Aorta (tissue), 5 donors: Measurements from ENCODE around the gene RMND5A. TPM values are rescaled to one million over a fixed set of nuclear protein-coding genes. Genes with fewer than 3 reads are reported as not detected.

Source experiments
- ATAC-seq: fragments of 200-7000 bp; cut with Tn5 transposase; one replicate; pipeline ENCODE4 v1.9.1; 2022; ENCODE audit warnings: moderate library complexity; ENCODE audit not compliant: low FRiP score
- DNase-seq, 2 donors: peaks; one replicate each; pipeline ENCODE4 v3.0.0-alpha.2; 2020
- H3K27ac ChIP-seq, 2 donors: one replicate each; pipeline ENCODE4 v1.5.1; 2013; ENCODE audit warnings: low read length in 2 of 2, mild to moderate bottlenecking in 2 of 2, moderate library complexity in 2 of 2, control low read depth in 1 of 2, inconsistent platforms in 1 of 2, low read depth in 1 of 2
- H3K27me3 ChIP-seq, 2 donors: one replicate each; pipeline ENCODE4 v1.6.1; 2013; ENCODE audit warnings: control low read depth in 1 of 2, low read length in 1 of 2, mild to moderate bottlenecking in 1 of 2, moderate library complexity in 1 of 2; ENCODE audit not compliant: insufficient read depth in 2 of 2, control insufficient read depth in 1 of 2
- H3K36me3 ChIP-seq, 2 donors: one replicate each; pipeline ENCODE4 v1.6.1; 2013; ENCODE audit warnings: control low read depth in 1 of 2, low read length in 1 of 2, mild to moderate bottlenecking in 1 of 2; ENCODE audit not compliant: insufficient read depth in 2 of 2, control insufficient read depth in 1 of 2
- H3K4me1 ChIP-seq, 2 donors: one replicate each; pipeline ENCODE4 v1.6.1; 2013; ENCODE audit warnings: low read length in 2 of 2, control low read depth in 1 of 2, mild to moderate bottlenecking in 1 of 2, moderate library complexity in 1 of 2; ENCODE audit not compliant: insufficient read depth in 2 of 2, control insufficient read depth in 1 of 2
- H3K4me3 ChIP-seq, 2 donors: one replicate each; pipeline ENCODE4 v1.5.1; 2013; ENCODE audit warnings: low read length in 2 of 2, control low read depth in 1 of 2, mild to moderate bottlenecking in 1 of 2
- H3K9me3 ChIP-seq: one replicate; pipeline ENCODE4 v1.6.1; 2013; ENCODE audit warnings: mild to moderate bottlenecking, low read length; ENCODE audit not compliant: control insufficient read depth
- WGBS, 2 donors: extraction: QIAGEN DNeasy Blood & Tissue Kit; methylation state at CpG; one replicate each; pipeline ENCODE4 v1.1.7; 2013; 5-methylcytosine and 5-hydroxymethylcytosine counted together
- intact Hi-C, 2 donors: fragments of 100-400 bp; cut with DNase I; formaldehyde crosslinking; loops; one replicate each; pipeline versions ENCODE4 v1.14.2 to v1.15.0; 2022
- polyA plus RNA-seq, 2 donors: library from polyadenylated mRNA; stranded (reverse); fragments of 200-250 nt; gene quantifications; one replicate each; pipeline ENCODE4 v1.2.3, GENCODE V29; 2013
- total RNA-seq, 2 donors: library from RNA; stranded (reverse); fragmentation: NEBNext Ultra II Directional; extraction: Animal tissue kit (Norgen Biotek cat#: 25700); gene quantifications; one replicate each; pipeline ENCODE4 v1.2.1, GENCODE V29; 2021
- donor health status: healthy with polysubstance abuse.
- donor health status: Bipolar disorder and iron deficiency.
- donor health status: DM: no; HTN: no; CAD: no.
- donor health status: DM: no; HTN: no; CAD: no.
- donor health status: DM: yes; HTN: yes; CAD: no.

RMND5A gene
- total and polyA plus RNA-seq, 4 donors, result 7.7 to 27.2 (median 17.3) TPM

GRCh38 chr2:86768189-86768949 is 48.3 kb downstream of the RMND5A start:
- DNase-seq (no peak), ATAC-seq (no peak)
- intact Hi-C loops, result no loop called here
- Histone ChIP-seq H3K27me3 (no peaks in the 10 kb centered on the region), H3K4me3 (no peak overlapping the region), H3K9me3 (no peaks in the 10 kb centered on the region), H3K27ac (no peak overlapping the region), H3K4me1 (no peaks in the 10 kb centered on the region), H3K36me3 (peaks cover 9 to 11% of the 10 kb centered on the region in 2 donors)
- 80 to 84% methylated on average over 5 of the region's 5 CpGs for WGBS, 2 donors

GRCh38 chr2:86769838-86770237 is 49.7 kb downstream of the RMND5A start:
- Histone ChIP-seq H3K36me3 (peaks cover 10 to 11% of the 10 kb centered on the region in 2 donors), H3K27ac (no peak overlapping the region), H3K9me3 (no peaks in the 10 kb centered on the region), H3K4me3 (no peak overlapping the region), H3K4me1 (no peaks in the 10 kb centered on the region), H3K27me3 (no peaks in the 10 kb centered on the region)
- DNase-seq, result no peak
- intact Hi-C loops, result no loop called here
- no peak for ATAC-seq
- 89 to 90% methylated on average over 4 of the region's 4 CpGs for WGBS, 2 donors

GRCh38 chr2:86770816-86771301 is 50.8 kb downstream of the RMND5A start:
- intact Hi-C loops, result no loop called here
- DNase-seq (no peak), ATAC-seq (no peak)
- H3K36me3 ChIP-seq, result peaks cover 11 to 12% of the 10 kb centered on the region in 2 donors
- no peaks in the 10 kb centered on the region for H3K27me3 ChIP-seq
- WGBS, 2 donors, result 89 to 93% methylated on average over 6 of the region's 6 CpGs
- H3K4me3 ChIP-seq, result no peak overlapping the region
- no peak overlapping the region for H3K27ac ChIP-seq
- no peaks in the 10 kb centered on the region for H3K9me3 ChIP-seq
- H3K4me1 ChIP-seq, result no peaks in the 10 kb centered on the region

GRCh38 chr2:86772611-86773010 is 52.5 kb downstream of the RMND5A start:
- Histone ChIP-seq H3K27ac (no peak overlapping the region), H3K27me3 (no peaks in the 10 kb centered on the region), H3K36me3 (peaks cover 11 to 15% of the 10 kb centered on the region in 2 donors), H3K4me3 (no peak overlapping the region), H3K4me1 (no peaks in the 10 kb centered on the region), H3K9me3 (no peaks in the 10 kb centered on the region)
- WGBS, 2 donors, result 69 to 72% methylated on average over 5 of the region's 5 CpGs
- ATAC-seq (no peak), DNase-seq (no peak)
- intact Hi-C loops, result no loop called here

- H3K9me3 ChIP-seq, result no peaks in the 10 kb centered on the region
- ATAC-seq (no peak), DNase-seq (no peak)
- intact Hi-C loops, result no loop called here
- H3K27ac ChIP-seq, result no peak overlapping the region
- H3K4me1 ChIP-seq, result no peaks in the 10 kb centered on the region
- no peak overlapping the region for H3K4me3 ChIP-seq
- WGBS, 2 donors, result 67 to 75% methylated on average over 5 of the region's 5 CpGs
- H3K27me3 ChIP-seq, result no peaks in the 10 kb centered on the region
- H3K36me3 ChIP-seq, result peaks cover 11 to 15% of the 10 kb centered on the region in 2 donors
Measured at GRCh38 chr2:86774862-86775261, 54.8 kb downstream of the RMND5A start.

- peaks cover 11 to 15% of the 10 kb centered on the region in 2 donors for H3K36me3 ChIP-seq
- DNase-seq, result no peak
- no peaks in the 10 kb centered on the region for H3K9me3 ChIP-seq
- H3K4me1 ChIP-seq, result no peaks in the 10 kb centered on the region
- H3K4me3 ChIP-seq, result no peak overlapping the region
- ATAC-seq, result no peak
- no peaks in the 10 kb centered on the region for H3K27me3 ChIP-seq
- 28 to 32% methylated on average over 4 of the region's 4 CpGs for WGBS, 2 donors
- intact Hi-C loops, result no loop called here
- H3K27ac ChIP-seq, result no peak overlapping the region
Measured at GRCh38 chr2:86775338-86775737, 55.2 kb downstream of the RMND5A start.

GRCh38 chr2:86776532-86776931 is 56.4 kb downstream of the RMND5A start:
- H3K27me3 ChIP-seq, result no peaks in the 10 kb centered on the region
- no peak overlapping the region for H3K27ac ChIP-seq
- H3K4me1 ChIP-seq, result no peaks in the 10 kb centered on the region
- H3K4me3 ChIP-seq, result no peak overlapping the region
- ATAC-seq, result no peak
- intact Hi-C loops, result no loop called here
- H3K9me3 ChIP-seq, result no peaks in the 10 kb centered on the region
- H3K36me3 ChIP-seq, result peaks cover 0 to 8% of the 10 kb centered on the region in 2 donors
- DNase-seq, result no peak
- 90 to 95% methylated on average over 7 of the region's 7 CpGs for WGBS, 2 donors

GRCh38 chr2:86778957-86779356 is 58.9 kb downstream of the RMND5A start:
- WGBS, 2 donors, result 63 to 69% methylated on average over 2 of the region's 2 CpGs
- Histone ChIP-seq H3K4me3 (no peak overlapping the region), H3K36me3 (peaks cover 0 to 6% of the 10 kb centered on the region in 2 donors), H3K27ac (no peak overlapping the region), H3K27me3 (no peaks in the 10 kb centered on the region), H3K9me3 (no peaks in the 10 kb centered on the region), H3K4me1 (no peaks in the 10 kb centered on the region)
- DNase-seq, result no peak
- intact Hi-C loops, result no loop called here
- ATAC-seq, result no peak

GRCh38 chr2:86779971-86780370 is 59.9 kb downstream of the RMND5A start:
- Histone ChIP-seq H3K36me3 (peaks cover 0 to 3% of the 10 kb centered on the region in 2 donors), H3K4me1 (no peaks in the 10 kb centered on the region), H3K4me3 (no peak overlapping the region), H3K9me3 (no peaks in the 10 kb centered on the region), H3K27ac (no peak overlapping the region), H3K27me3 (no peaks in the 10 kb centered on the region)
- intact Hi-C loops, result no loop called here
- WGBS, 2 donors, result 49 to 56% methylated on average over 3 of the region's 3 CpGs
- ATAC-seq (no peak), DNase-seq (no peak)
